Upper lobe of right lung (tissue), 1 donor: ENCODE results near the gene ABCC8. TPM values are rescaled to one million over a fixed set of nuclear protein-coding genes. Genes with fewer than 3 reads are reported as not detected.

Source experiments
- ATAC-seq: fragments of 200-7000 bp; cut with Tn5 transposase; one replicate; pipeline ENCODE4 v1.9.1; 2020; ENCODE audit warnings: mild to moderate bottlenecking, moderate library complexity
- DNase-seq: peaks from one replicate; pipeline ENCODE4 v3.0.0-alpha.2; 2020
- H3K27ac ChIP-seq: fragments of 200-600 bp; one replicate; pipeline ENCODE4 v1.8.0; 2022
- H3K27me3 ChIP-seq: fragments of 200-600 bp; one replicate; pipeline ENCODE4 v1.8.0; 2022; ENCODE audit warnings: mild to moderate bottlenecking
- H3K36me3 ChIP-seq: fragments of 200-600 bp; one replicate; pipeline ENCODE4 v1.8.0; 2022
- H3K4me1 ChIP-seq: fragments of 200-600 bp; one replicate; pipeline ENCODE4 v1.8.0; 2022
- H3K4me3 ChIP-seq: fragments of 200-600 bp; one replicate; pipeline ENCODE4 v1.8.0; 2022; ENCODE audit warnings: mild to moderate bottlenecking
- H3K9me3 ChIP-seq: fragments of 200-600 bp; one replicate; pipeline ENCODE4 v1.8.0; 2022
- intact Hi-C: fragments of 100-400 bp; cut with DNase I; formaldehyde crosslinking; loops from one replicate; pipeline ENCODE4 v1.11.0; 2022
- total RNA-seq: library from RNA; stranded (reverse); fragmentation: NEBNext Ultra II Directional; extraction: Animal tissue kit (Norgen Biotek cat#: 25700); gene quantifications from one replicate; pipeline ENCODE4 v1.2.1, GENCODE V29; 2021
- TF ChIP-seq, protein P1 (sequence below): fragments of 200-600 bp; IDR thresholded peaks from one replicate; pipeline ENCODE4 v1.8.0; 2022; ENCODE audit warnings: antibody characterized with exemption
- donor health status: DM: no; HTN: yes; CAD: no; lungs with severe emphysema.

Gene ABCC8
- total RNA-seq, 1 donor from 2014 or later: 4.7 TPM

GRCh38 chr11:17449158-17449557 is 27.5 kb downstream of the ABCC8 start:
- no peak overlapping the region for H3K27ac ChIP-seq
- intact Hi-C loops: no loop called here
- ATAC-seq (no peak), DNase-seq (no peak)
- no peaks in the 10 kb centered on the region for H3K27me3 ChIP-seq
- H3K9me3 ChIP-seq: no peaks in the 10 kb centered on the region
- no peaks in the 10 kb centered on the region for H3K36me3 ChIP-seq
- TF ChIP-seq, protein P1, sequence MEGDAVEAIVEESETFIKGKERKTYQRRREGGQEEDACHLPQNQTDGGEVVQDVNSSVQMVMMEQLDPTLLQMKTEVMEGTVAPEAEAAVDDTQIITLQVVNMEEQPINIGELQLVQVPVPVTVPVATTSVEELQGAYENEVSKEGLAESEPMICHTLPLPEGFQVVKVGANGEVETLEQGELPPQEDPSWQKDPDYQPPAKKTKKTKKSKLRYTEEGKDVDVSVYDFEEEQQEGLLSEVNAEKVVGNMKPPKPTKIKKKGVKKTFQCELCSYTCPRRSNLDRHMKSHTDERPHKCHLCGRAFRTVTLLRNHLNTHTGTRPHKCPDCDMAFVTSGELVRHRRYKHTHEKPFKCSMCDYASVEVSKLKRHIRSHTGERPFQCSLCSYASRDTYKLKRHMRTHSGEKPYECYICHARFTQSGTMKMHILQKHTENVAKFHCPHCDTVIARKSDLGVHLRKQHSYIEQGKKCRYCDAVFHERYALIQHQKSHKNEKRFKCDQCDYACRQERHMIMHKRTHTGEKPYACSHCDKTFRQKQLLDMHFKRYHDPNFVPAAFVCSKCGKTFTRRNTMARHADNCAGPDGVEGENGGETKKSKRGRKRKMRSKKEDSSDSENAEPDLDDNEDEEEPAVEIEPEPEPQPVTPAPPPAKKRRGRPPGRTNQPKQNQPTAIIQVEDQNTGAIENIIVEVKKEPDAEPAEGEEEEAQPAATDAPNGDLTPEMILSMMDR: no peak
- no peaks in the 10 kb centered on the region for H3K4me1 ChIP-seq
- H3K4me3 ChIP-seq: no peak overlapping the region

- TF ChIP-seq, protein P1: no peak
- no peak for ATAC-seq
- Histone ChIP-seq H3K4me3 (no peak overlapping the region), H3K9me3 (no peaks in the 10 kb centered on the region), H3K4me1 (no peaks in the 10 kb centered on the region), H3K27me3 (no peaks in the 10 kb centered on the region), H3K27ac (no peak overlapping the region), H3K36me3 (no peaks in the 10 kb centered on the region)
- no peak for DNase-seq
- intact Hi-C loops: no loop called here
Observed at GRCh38 chr11:17446482-17446881, 30.2 kb downstream of the ABCC8 start.

GRCh38 chr11:17445240-17445795 is 31.3 kb downstream of the ABCC8 start:
- no peak for ATAC-seq
- intact Hi-C loops: no loop called here
- H3K9me3 ChIP-seq: no peaks in the 10 kb centered on the region
- H3K36me3 ChIP-seq: no peaks in the 10 kb centered on the region
- H3K4me3 ChIP-seq: no peak overlapping the region
- H3K27me3 ChIP-seq: no peaks in the 10 kb centered on the region
- DNase-seq: no peak
- H3K4me1 ChIP-seq: no peaks in the 10 kb centered on the region
- TF ChIP-seq, protein P1: no peak
- H3K27ac ChIP-seq: no peak overlapping the region

DNA sequence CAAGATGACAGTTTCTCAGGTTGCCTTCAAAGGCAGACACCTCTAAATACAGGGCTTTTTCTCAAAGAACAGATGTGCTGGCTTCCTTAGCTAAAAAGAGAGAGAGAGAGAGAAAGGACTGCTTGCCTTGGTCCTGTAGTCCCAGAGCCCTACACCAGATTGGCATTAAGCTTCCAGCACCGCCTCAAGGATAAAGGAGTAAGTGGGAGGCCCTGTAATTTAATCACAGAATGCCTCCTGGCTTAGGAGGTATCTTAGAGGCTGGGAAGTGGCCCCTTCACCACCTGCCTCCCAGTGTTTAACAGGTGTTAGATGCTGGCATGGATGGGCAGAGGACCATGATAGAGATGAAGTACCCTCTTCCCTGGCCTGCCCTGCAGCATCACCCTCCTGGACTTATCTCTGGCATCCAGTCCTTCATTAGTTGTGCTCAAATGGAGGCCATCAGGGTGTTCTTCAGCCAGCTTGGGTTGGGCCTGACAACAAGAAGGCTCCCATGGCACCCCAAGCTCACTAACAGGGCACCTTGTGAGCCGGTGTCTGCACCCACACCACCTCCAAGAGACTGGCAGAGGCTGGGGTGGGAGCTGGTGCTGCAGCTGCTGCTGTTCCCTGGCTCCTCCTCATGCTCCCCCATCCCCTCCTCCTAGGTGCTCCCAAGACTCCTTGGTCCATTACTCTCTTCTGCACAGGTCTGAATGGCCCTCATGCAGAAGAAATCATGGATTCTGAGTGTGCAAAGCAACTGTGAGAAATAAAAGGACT is 32.5 kb downstream of the ABCC8 start:
- TF ChIP-seq, protein P1: no peak
- no peaks in the 10 kb centered on the region for H3K9me3 ChIP-seq
- H3K27ac ChIP-seq: no peak overlapping the region
- no peaks in the 10 kb centered on the region for H3K4me1 ChIP-seq
- no peaks in the 10 kb centered on the region for H3K27me3 ChIP-seq
- ATAC-seq (no peak), DNase-seq (no peak)
- intact Hi-C loops: no loop called here
- H3K36me3 ChIP-seq: no peaks in the 10 kb centered on the region
- no peak overlapping the region for H3K4me3 ChIP-seq

- no peaks in the 10 kb centered on the region for H3K36me3 ChIP-seq
- DNase-seq (no peak), ATAC-seq (no peak)
- no peaks in the 10 kb centered on the region for H3K4me1 ChIP-seq
- H3K27ac ChIP-seq: no peak overlapping the region
- H3K4me3 ChIP-seq: no peak overlapping the region
- H3K9me3 ChIP-seq: no peaks in the 10 kb centered on the region
- H3K27me3 ChIP-seq: no peaks in the 10 kb centered on the region
- intact Hi-C loops: no loop called here
- TF ChIP-seq, protein P1: no peak
Observed at GRCh38 chr11:17443423-17443822, 33.2 kb downstream of the ABCC8 start.
